Naive thymus-derived CD4-positive, alpha-beta T cell (primary cell): ENCODE results near the gene PCAT7. TPM values are rescaled to one million over a fixed set of nuclear protein-coding genes. Genes with fewer than 3 reads are reported as not detected.

Experiments used
- ATAC-seq: fragments of 150-1000 bp; cut with Tn5 transposase; 2 replicates; pipeline ENCODE4 v1.10.0; 2021; ENCODE audit warnings: mild to moderate bottlenecking, moderate library complexity
- CTCF ChIA-PET: fragments of 350-600 bp; sonication (Branson Sonifier 250); formaldehyde crosslinking; loops from one replicate; lab custom pipeline; 2021; ENCODE audit warnings: antibody characterized with exemption; lab: Charles Lee
- POLR2A ChIA-PET: fragments of 350-600 bp; sonication (Branson Sonifier 250); formaldehyde crosslinking; loops from one replicate; lab custom pipeline; 2021; ENCODE audit warnings: antibody characterized with exemption, inconsistent platforms; lab: Charles Lee
- DNase-seq, 9 donors: peaks; one replicate each; pipeline versions ENCODE4 v3.0.0 to v3.0.0-alpha.2; 2020 to 2022; ENCODE audit warnings: mixed read lengths in 1 of 9
- H3K27ac ChIP-seq: one replicate; pipeline ENCODE4 v1.7.0; 2013; ENCODE audit warnings: mild to moderate bottlenecking, low read depth, low read length, moderate library complexity
- H3K27me3 ChIP-seq, 2 donors: one replicate each; pipeline ENCODE4 v1.7.0; 2013; ENCODE audit warnings: low read length in 2 of 2, mild to moderate bottlenecking in 2 of 2, moderate library complexity in 2 of 2; ENCODE audit not compliant: control insufficient read depth in 2 of 2, insufficient read depth in 2 of 2
- H3K36me3 ChIP-seq, 3 experiments: 1 replicate in 2 of 3; 2 replicates in 1 of 3; pipeline ENCODE4 v1.7.0; 2013; ENCODE audit warnings: low read length in 3 of 3, mild to moderate bottlenecking in 3 of 3, moderate library complexity in 1 of 3; ENCODE audit not compliant: insufficient read depth in 3 of 3, control insufficient read depth in 2 of 3
- H3K4me1 ChIP-seq, 2 donors: one replicate each; pipeline ENCODE4 v1.7.0; 2013; ENCODE audit warnings: low read length in 2 of 2, mild to moderate bottlenecking in 2 of 2, moderate library complexity in 1 of 2; ENCODE audit not compliant: control insufficient read depth in 2 of 2, insufficient read depth in 2 of 2
- H3K4me3 ChIP-seq: 2 replicates; pipeline ENCODE4 v1.7.0; 2013; ENCODE audit warnings: mild to moderate bottlenecking, low read length
- H3K9me3 ChIP-seq, 3 experiments: 1 replicate in 2 of 3; 2 replicates in 1 of 3; pipeline ENCODE4 v1.7.0; 2013; ENCODE audit warnings: low read length in 3 of 3; ENCODE audit not compliant: control insufficient read depth in 2 of 3
- H3K27ac Mint-ChIP-seq, 9 donors: one replicate each; pipeline ENCODE4 v1.8.0; 2020 to 2022; ENCODE audit warnings: mixed read lengths in 9 of 9, mild to moderate bottlenecking in 8 of 9, moderate library complexity in 5 of 9, inconsistent platforms in 2 of 9
- H3K27me3 Mint-ChIP-seq, 5 donors: one replicate each; pipeline ENCODE4 v1.8.0; 2021 to 2022; ENCODE audit warnings: mixed read lengths in 5 of 5, mild to moderate bottlenecking in 1 of 5
- H3K36me3 Mint-ChIP-seq, 5 donors: one replicate each; pipeline ENCODE4 v1.8.0; 2020 to 2022; ENCODE audit warnings: mixed read lengths in 5 of 5, mild to moderate bottlenecking in 3 of 5, inconsistent platforms in 1 of 5
- H3K4me1 Mint-ChIP-seq, 7 donors: one replicate each; pipeline ENCODE4 v1.8.0; 2020 to 2022; ENCODE audit warnings: mixed read lengths in 7 of 7, mild to moderate bottlenecking in 3 of 7, inconsistent platforms in 1 of 7
- H3K4me3 Mint-ChIP-seq, 10 donors: one replicate each; pipeline ENCODE4 v1.8.0; 2020 to 2022; ENCODE audit warnings: mild to moderate bottlenecking in 10 of 10, mixed read lengths in 10 of 10, moderate library complexity in 6 of 10, inconsistent platforms in 2 of 10
- H3K9me3 Mint-ChIP-seq, 11 donors: one replicate each; pipeline ENCODE4 v1.8.0; 2020 to 2022; ENCODE audit warnings: mixed read lengths in 11 of 11, mild to moderate bottlenecking in 4 of 11, inconsistent platforms in 1 of 11, moderate library complexity in 1 of 11
- intact Hi-C, 2 donors: fragments of 100-400 bp; cut with micrococcal nuclease; formaldehyde crosslinking; loops; one replicate each; pipeline ENCODE4 v1.15.1; 2023
- polyA plus RNA-seq, 2 donors: library from polyadenylated mRNA; unstranded; fragments of 300-500 nt; fragmentation: Illumina TruSeq; gene quantifications; one replicate each; pipeline ENCODE4 v1.2.3, GENCODE V29; 2021
- total RNA-seq, 6 experiments: library from RNA in 5 of 6; stranded (reverse) in 5 of 6; gene quantifications; 1 replicate in 5 of 6; 2 replicates in 1 of 6; pipeline ENCODE4 v1.2.3 and lab custom pipeline; 2021 to 2026

The PCAT7 gene
- total and polyA plus RNA-seq, 7 experiments from 2014 or later: 0.27 TPM; not detected in 6

- Mint-ChIP-seq H3K4me1 (no peaks in the 10 kb centered on the region), H3K9me3 (no peaks in the 10 kb centered on the region), H3K27ac (peak within 1 kb of the TSS in 1 of 9 donors; percentile 51), H3K36me3 (no peaks in the 10 kb centered on the region), H3K4me3 (no peak within 1 kb of the TSS), H3K27me3 (peaks cover 2 to 25% (median 8%) of the 10 kb centered on the region in 5 donors)
- H3K36me3 ChIP-seq: no peaks in the 10 kb centered on the region
- intact Hi-C loops: no loop called here
- H3K27me3 ChIP-seq: no peaks in the 10 kb centered on the region
- ATAC-seq: no peak
- H3K4me1 ChIP-seq: no peaks in the 10 kb centered on the region
- no peak within 1 kb of the TSS for H3K27ac ChIP-seq
- no peaks in the 10 kb centered on the region for H3K9me3 ChIP-seq
- POLR2A ChIA-PET: no interaction called here
- no peak within 1 kb of the TSS for H3K4me3 ChIP-seq
- CTCF ChIA-PET: no interaction called here
- no peak for DNase-seq
Measured at GRCh38 chr9:94593459-94594345, 38.8 kb downstream of the PCAT7 start, which contains the start of gene FBP2. FBP2 (minus strand) TSS chr9:94593824; CDS start chr9:94593726, 98 bp downstream.

GRCh38 chr9:94599102-94599501 lies 44.2 kb downstream of the PCAT7 start:
- no peak overlapping the region for H3K27ac ChIP-seq
- H3K9me3 Mint-ChIP-seq: no peaks in the 10 kb centered on the region
- no peak overlapping the region for H3K4me3 Mint-ChIP-seq
- intact Hi-C loops: no loop called here
- ATAC-seq (no peak), DNase-seq (no peak)
- H3K4me3 ChIP-seq: no peak overlapping the region
- POLR2A ChIA-PET: no interaction called here
- H3K36me3 ChIP-seq: no peaks in the 10 kb centered on the region
- H3K27me3 Mint-ChIP-seq: peaks cover 0 to 8% (median 5%) of the 10 kb centered on the region in 5 donors
- peaks cover 0 to 3% of the 10 kb centered on the region in 2 donors for H3K27me3 ChIP-seq
- H3K9me3 ChIP-seq: no peaks in the 10 kb centered on the region
- H3K4me1 Mint-ChIP-seq: peaks cover 3 to 7% (median 6%) of the 10 kb centered on the region in 7 donors
- CTCF ChIA-PET: no interaction called here
- no peaks in the 10 kb centered on the region for H3K36me3 Mint-ChIP-seq
- no peak overlapping the region for H3K27ac Mint-ChIP-seq
- no peaks in the 10 kb centered on the region for H3K4me1 ChIP-seq

GRCh38 chr9:94600258-94600657 lies 45.4 kb downstream of the PCAT7 start:
- Mint-ChIP-seq H3K27me3 (peaks cover 0 to 10% (median 0%) of the 10 kb centered on the region in 5 donors), H3K36me3 (peaks cover 0 to 7% (median 0%) of the 10 kb centered on the region in 5 donors), H3K9me3 (no peaks in the 10 kb centered on the region), H3K4me3 (no peak overlapping the region), H3K4me1 (peaks cover 3 to 7% (median 6%) of the 10 kb centered on the region in 7 donors), H3K27ac (no peak overlapping the region)
- ChIA-PET CTCF (interaction anchor here (0.6 kb wide), 2 partner anchors 98 to 119 kb away, joined by 3 read pairs; no protein-coding TSS in a partner anchor), POLR2A (no interaction called here)
- H3K36me3 ChIP-seq: peaks cover 0 to 6% (median 0%) of the 10 kb centered on the region in 3 experiments
- no peaks in the 10 kb centered on the region for H3K4me1 ChIP-seq
- H3K27me3 ChIP-seq: peaks cover 0 to 3% of the 10 kb centered on the region in 2 donors
- H3K4me3 ChIP-seq: no peak overlapping the region
- intact Hi-C loops: loop anchor here in 1 of 2 donors (5.0 kb wide), 2 partner anchors 48 to 388 kb away; no protein-coding TSS in a partner anchor
- H3K27ac ChIP-seq: no peak overlapping the region
- no peaks in the 10 kb centered on the region for H3K9me3 ChIP-seq
- ATAC-seq (no peak), DNase-seq (no peak)

GRCh38 chr9:94600715-94601114 lies 45.8 kb downstream of the PCAT7 start:
- Mint-ChIP-seq H3K4me1 (peaks cover 3 to 7% (median 6%) of the 10 kb centered on the region in 7 donors), H3K4me3 (no peak overlapping the region), H3K27me3 (peaks cover 0 to 12% (median 0%) of the 10 kb centered on the region in 5 donors), H3K27ac (no peak overlapping the region), H3K36me3 (peaks cover 0 to 9% (median 0%) of the 10 kb centered on the region in 5 donors), H3K9me3 (no peaks in the 10 kb centered on the region)
- DNase-seq (no peak), ATAC-seq (no peak)
- no peak overlapping the region for H3K4me3 ChIP-seq
- H3K36me3 ChIP-seq: peaks cover 0 to 6% (median 0%) of the 10 kb centered on the region in 3 experiments
- CTCF ChIA-PET: interaction anchor here (0.6 kb wide), 1 partner anchor 119 kb away, joined by 3 read pairs; no protein-coding TSS in a partner anchor
- intact Hi-C loops: loop anchor here in 1 of 2 donors (5.0 kb wide), 2 partner anchors 48 to 388 kb away; no protein-coding TSS in a partner anchor
- H3K4me1 ChIP-seq: no peaks in the 10 kb centered on the region
- H3K27me3 ChIP-seq: peaks cover 0 to 3% of the 10 kb centered on the region in 2 donors
- POLR2A ChIA-PET: no interaction called here
- H3K9me3 ChIP-seq: no peaks in the 10 kb centered on the region
- H3K27ac ChIP-seq: no peak overlapping the region

- Mint-ChIP-seq H3K27me3 (peaks cover 0 to 18% (median 0%) of the 10 kb centered on the region in 5 donors), H3K4me3 (peak overlapping the region in 1 of 10 donors; percentile 16), H3K27ac (peak overlapping the region in 1 of 9 donors; percentile 27), H3K9me3 (no peaks in the 10 kb centered on the region), H3K4me1 (peaks cover 3 to 7% (median 6%) of the 10 kb centered on the region in 7 donors), H3K36me3 (peaks cover 0 to 18% (median 3%) of the 10 kb centered on the region in 5 donors)
- no peak for ATAC-seq
- peaks cover 0 to 6% (median 0%) of the 10 kb centered on the region in 3 experiments for H3K36me3 ChIP-seq
- no peaks in the 10 kb centered on the region for H3K9me3 ChIP-seq
- H3K27ac ChIP-seq: no peak overlapping the region
- intact Hi-C loops: loop anchor here (1.0 to 5.0 kb wide), 3 partner anchors 50 to 537 kb away; no protein-coding TSS in a partner anchor
- H3K4me3 ChIP-seq: no peak overlapping the region
- no peak for DNase-seq
- no peaks in the 10 kb centered on the region for H3K4me1 ChIP-seq
- ChIA-PET CTCF (interaction anchor here (1.1 kb wide), 1 partner anchor 144 kb away, joined by 3 read pairs; no protein-coding TSS in a partner anchor), POLR2A (no interaction called here)
- peaks cover 0 to 3% of the 10 kb centered on the region in 2 donors for H3K27me3 ChIP-seq
Measured at GRCh38 chr9:94602666-94603065, 47.8 kb downstream of the PCAT7 start.

GRCh38 chr9:94603259-94604160 lies 48.6 kb downstream of the PCAT7 start:
- H3K4me3 Mint-ChIP-seq: no peak overlapping the region
- ChIA-PET POLR2A (no interaction called here), CTCF (interaction anchor here (1.2 kb wide), 1 partner anchor 17 kb away, joined by 3 read pairs; no protein-coding TSS in a partner anchor)
- no peaks in the 10 kb centered on the region for H3K9me3 Mint-ChIP-seq
- Histone ChIP-seq H3K27me3 (peaks cover 0 to 3% of the 10 kb centered on the region in 2 donors), H3K4me1 (no peaks in the 10 kb centered on the region), H3K36me3 (peaks cover 0 to 6% (median 0%) of the 10 kb centered on the region in 3 experiments), H3K4me3 (no peak overlapping the region), H3K27ac (no peak overlapping the region), H3K9me3 (no peaks in the 10 kb centered on the region)
- H3K27ac Mint-ChIP-seq: peak overlapping the region in 1 of 9 donors; percentile 41
- peaks cover 0 to 18% (median 0%) of the 10 kb centered on the region in 5 donors for H3K27me3 Mint-ChIP-seq
- peak; percentile 19 to 70 (median 60) for DNase-seq
- ATAC-seq: peak; percentile 89
- H3K4me1 Mint-ChIP-seq: peaks cover 3 to 7% (median 6%) of the 10 kb centered on the region in 7 donors
- H3K36me3 Mint-ChIP-seq: peaks cover 0 to 18% (median 3%) of the 10 kb centered on the region in 5 donors
- intact Hi-C loops: loop anchor here (1.0 to 5.0 kb wide), 3 partner anchors 51 to 538 kb away; no protein-coding TSS in a partner anchor
